ENCODE data around the gene CHST11.

DNA sequence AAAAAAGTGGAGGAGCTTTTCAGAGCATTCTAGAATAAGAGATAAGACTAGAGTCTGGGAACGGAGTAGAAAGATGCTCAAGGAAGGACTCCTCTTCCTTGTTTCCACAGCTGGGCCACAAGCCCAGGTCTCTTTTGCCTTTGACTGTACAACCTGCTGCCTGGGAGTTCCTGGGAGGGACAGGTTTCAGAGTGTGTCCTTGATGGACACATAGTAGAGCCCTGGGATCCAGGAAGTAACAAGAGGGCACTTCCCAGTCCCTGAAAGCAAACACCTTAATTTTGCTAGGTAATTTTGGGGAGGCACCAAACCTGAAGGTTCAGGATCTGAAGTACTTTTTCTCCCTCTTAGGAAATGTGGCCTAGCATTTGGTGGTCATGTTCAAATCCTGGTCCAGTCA, 44.4 kb downstream of the CHST11 start:
- TF ChIP-seq POLR2A (IDR thresholded peaks at IDR 0.05; ENCODE audit: low read depth) (no peak), EP300 (IDR thresholded peaks at IDR 0.05) (no peak)
- TF ChIP-seq, protein P1, sequence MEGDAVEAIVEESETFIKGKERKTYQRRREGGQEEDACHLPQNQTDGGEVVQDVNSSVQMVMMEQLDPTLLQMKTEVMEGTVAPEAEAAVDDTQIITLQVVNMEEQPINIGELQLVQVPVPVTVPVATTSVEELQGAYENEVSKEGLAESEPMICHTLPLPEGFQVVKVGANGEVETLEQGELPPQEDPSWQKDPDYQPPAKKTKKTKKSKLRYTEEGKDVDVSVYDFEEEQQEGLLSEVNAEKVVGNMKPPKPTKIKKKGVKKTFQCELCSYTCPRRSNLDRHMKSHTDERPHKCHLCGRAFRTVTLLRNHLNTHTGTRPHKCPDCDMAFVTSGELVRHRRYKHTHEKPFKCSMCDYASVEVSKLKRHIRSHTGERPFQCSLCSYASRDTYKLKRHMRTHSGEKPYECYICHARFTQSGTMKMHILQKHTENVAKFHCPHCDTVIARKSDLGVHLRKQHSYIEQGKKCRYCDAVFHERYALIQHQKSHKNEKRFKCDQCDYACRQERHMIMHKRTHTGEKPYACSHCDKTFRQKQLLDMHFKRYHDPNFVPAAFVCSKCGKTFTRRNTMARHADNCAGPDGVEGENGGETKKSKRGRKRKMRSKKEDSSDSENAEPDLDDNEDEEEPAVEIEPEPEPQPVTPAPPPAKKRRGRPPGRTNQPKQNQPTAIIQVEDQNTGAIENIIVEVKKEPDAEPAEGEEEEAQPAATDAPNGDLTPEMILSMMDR (IDR thresholded peaks at IDR 0.05) = no peak

All from esophagus muscularis mucosa (tissue), 4 donors.